ENCODE measurements around the gene USP6NL. TPM values are rescaled to one million over a fixed set of nuclear protein-coding genes. Genes with fewer than 3 reads are reported as not detected.

The USP6NL gene
- total and polyA plus RNA-seq, 2 of the 8 experiments (the other 6 are each of a cell fraction or from before 2014, with no cell fraction given), result 10.9 to 28.8 TPM

GRCh38 chr10:11636697-11637303, 25.4 kb upstream of the USP6NL start (continued):
- TF ChIP-seq EGR1 (IDR thresholded peaks at IDR 0.05; ENCODE audit: borderline replicate concordance, low read depth, low read length), result no peak
- no peak for TF ChIP-seq KDM4A (IDR thresholded peaks at IDR 0.05; ENCODE audit: low read depth, low read length, severe bottlenecking)
- no peak for TF ChIP-seq RXRA (IDR thresholded peaks at IDR 0.05; ENCODE audit: insufficient read depth, low read depth, low read length)
